8988T (cell line): ENCODE results near the gene RABAC1.

Source experiments
- DNase-seq: peaks from one replicate; pipeline ENCODE4 v3.0.0; 2011

The RABAC1 gene

GRCh38 chr19:41913538-41914423, 45.3 kb downstream of the RABAC1 start:
- no peak for DNase-seq

DNA sequence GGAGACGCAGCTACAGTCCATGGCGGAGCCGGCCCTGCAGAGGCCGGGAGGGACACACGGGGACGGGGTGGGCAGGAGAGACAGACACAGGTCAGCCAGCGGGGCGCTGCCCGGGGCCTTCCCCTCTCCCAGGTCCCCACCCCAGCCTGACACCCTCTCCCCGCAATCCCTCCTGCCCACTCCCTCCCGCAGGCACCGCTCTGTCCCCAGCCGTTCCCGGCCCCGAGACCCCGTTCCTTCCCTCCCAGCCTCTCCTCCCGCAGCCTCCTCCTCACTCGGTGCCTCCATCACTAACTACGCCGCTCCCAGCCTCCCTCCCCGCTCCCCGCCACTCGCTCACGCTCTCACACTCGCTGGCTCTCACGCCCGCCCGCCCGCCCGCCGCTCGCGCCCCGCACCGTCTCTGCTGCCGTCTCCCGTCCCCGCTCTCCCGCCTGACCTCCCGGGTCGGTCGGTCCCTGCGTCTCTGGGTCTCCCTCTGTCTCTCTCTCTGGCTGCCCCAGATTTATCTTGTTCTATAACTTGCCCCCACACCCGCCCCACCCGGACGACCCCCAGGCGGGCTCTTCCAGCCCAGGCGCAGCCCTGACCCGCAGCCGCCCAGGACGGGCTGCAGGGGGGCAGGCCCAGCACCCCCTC, 46.1 kb downstream of the RABAC1 start:
- no peak for DNase-seq

DNA sequence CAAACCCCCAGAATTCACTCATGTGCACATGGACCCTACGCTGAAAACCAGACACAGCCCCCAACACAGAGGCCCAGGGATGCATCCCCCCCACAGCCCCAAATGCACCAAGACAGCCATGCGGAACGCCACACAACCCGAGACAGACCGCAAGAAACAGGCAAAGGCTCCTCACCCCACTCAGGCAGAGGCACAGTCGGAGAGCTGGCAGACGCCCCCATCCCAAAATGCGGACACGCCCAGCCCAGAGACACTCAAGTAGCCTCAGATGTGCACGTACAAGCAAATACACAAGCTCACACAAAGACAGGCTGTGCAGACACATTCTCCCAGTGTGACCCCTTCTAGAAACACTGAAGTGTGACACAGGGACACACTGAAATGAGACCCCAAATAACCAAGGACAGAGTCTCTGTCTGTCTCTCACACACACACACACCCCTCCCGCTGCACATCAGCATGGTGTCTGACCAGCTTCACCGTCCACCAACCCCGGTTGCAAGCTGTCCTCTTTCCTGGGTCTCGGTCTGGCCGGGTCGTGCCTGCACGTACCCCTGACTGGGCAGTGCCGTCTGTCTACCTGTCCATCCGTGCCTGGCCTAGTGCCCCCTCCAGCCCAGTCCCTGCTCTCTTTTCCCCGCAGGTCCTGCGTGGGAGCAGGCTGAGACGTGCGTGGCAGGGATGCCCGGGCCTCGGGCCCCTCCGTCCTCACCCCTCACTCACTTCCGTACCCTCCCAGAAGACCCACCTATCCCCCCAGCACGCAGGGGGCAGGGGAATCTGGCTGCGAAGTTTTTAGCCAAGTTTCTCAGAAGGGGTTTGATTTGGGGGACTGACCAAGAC, 47.0 kb downstream of the RABAC1 start:
- DNase-seq = no peak

- DNase-seq = no peak
These were observed 47.9 kb downstream of the RABAC1 start for GRCh38 chr19:41910992-41911888.

GRCh38 chr19:41910240-41910991, 48.7 kb downstream of the RABAC1 start:
- DNase-seq = no peak

- no peak for DNase-seq
These were observed 49.4 kb downstream of the RABAC1 start for GRCh38 chr19:41909706-41910105.

DNA sequence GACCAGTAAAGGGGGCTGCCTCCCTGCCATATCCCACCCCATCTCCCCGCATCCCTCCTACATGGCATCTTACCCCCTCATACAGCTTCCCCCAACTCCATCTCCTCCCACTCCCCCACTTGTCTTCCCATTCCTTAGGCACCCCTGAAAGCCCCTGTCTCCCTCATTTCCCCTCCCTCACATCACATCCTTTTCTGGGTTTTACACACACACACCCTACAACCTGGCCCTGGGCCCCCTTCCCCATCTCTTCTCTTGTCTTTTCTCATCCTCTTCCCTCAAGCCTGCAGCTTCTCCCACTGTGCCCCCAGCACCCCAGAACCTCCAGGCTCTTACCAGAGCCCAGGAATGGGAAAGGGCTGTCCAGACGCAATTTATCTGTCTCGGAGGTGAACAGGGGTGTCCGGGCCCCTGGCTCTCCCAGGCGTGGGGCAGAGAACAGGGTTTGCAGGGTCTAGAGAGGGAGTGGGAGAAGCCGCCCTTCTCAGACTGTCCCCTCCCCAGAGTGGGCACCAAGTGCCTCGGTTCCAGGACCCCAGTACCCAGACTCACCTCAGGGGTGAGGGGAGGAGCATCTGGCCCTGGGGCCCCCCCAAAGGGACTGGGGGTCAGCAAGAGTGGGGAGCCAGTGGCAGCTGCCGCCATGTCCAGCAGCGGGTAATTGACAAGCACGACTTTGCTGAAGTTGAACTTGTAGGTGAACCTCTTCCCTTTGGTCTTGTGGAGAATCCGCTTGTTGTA, 50.2 kb downstream of the RABAC1 start:
- no peak for DNase-seq

- DNase-seq = no peak
These were observed 51.0 kb downstream of the RABAC1 start for GRCh38 chr19:41907994-41908615.

DNA sequence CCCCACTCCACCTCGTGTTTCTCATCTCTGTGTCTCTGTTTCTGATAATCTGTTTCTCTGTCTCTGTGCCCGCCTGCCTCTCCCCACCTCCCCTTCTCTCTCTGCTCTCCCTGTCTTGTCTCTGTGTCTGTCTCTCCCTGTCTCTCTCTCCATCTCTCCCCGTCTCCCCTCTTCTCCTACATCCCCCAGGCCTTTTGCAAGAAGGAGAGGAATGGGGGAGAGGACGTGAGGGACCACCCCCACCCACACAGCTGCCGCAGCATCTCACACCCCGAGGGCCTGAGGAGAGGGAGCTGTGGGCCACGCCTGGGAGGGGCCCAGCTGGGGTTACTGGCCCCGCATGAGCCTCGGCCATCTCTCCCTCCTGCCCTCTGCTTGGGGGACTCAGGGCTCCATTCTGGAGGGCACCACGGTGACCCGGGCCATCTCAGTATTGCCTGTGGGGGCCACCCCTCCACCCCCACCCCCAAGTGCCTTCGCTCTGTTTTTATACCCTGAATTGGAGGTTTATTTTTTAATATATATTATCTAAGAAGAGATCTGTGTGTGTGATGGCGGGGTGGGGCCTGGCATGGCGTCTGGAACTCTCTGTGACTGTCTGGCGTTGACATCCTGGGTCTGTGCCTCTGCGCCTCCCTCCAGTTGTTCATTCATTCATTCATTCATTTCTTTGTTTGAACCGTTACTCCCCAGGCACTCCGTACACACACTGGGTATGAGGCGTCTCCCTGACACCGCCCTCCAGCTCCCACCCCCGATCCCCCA, 52.0 kb downstream of the RABAC1 start:
- no peak for DNase-seq
